Measurements from ENCODE around the gene MYO1C. TPM values are rescaled to one million over a fixed set of nuclear protein-coding genes. Genes with fewer than 3 reads are reported as not detected.
"Not testable (repeated sequence)": the region's sequence is repeated elsewhere in the genome, so short reads cannot be mapped to it uniquely, and the experiment has no call there.

MYO1C gene
- total RNA-seq, 2 donors from 2014 or later: 318 to 378 TPM

- intact Hi-C loops (cut with DNase I, micrococcal nuclease): loop anchor here in 1 of 2 donors (10.0 kb wide), 2 partner anchors 148 to 248 kb away; no protein-coding TSS in a partner anchor
- ATAC-seq: no peak
- DNase-seq: no peak
These were observed 19.9 kb upstream of the MYO1C start for GRCh38 chr17:1512351-1512750.

GRCh38 chr17:1511756-1512321 lies 19.4 kb upstream of the MYO1C start:
- ATAC-seq (peak; percentile 38), DNase-seq (peak; percentile 57 to 74)
- intact Hi-C loops (cut with DNase I, micrococcal nuclease): loop anchor here in 1 of 2 donors (10.0 kb wide), 2 partner anchors 147 to 247 kb away; no protein-coding TSS in a partner anchor

- intact Hi-C loops (cut with DNase I, micrococcal nuclease): loop anchor here in 1 of 2 donors (10.0 kb wide), 2 partner anchors 146 to 246 kb away; no protein-coding TSS in a partner anchor
- DNase-seq (no peak), ATAC-seq (peak; percentile 24)
These were observed 18.8 kb upstream of the MYO1C start for GRCh38 chr17:1511290-1511689.

DNA sequence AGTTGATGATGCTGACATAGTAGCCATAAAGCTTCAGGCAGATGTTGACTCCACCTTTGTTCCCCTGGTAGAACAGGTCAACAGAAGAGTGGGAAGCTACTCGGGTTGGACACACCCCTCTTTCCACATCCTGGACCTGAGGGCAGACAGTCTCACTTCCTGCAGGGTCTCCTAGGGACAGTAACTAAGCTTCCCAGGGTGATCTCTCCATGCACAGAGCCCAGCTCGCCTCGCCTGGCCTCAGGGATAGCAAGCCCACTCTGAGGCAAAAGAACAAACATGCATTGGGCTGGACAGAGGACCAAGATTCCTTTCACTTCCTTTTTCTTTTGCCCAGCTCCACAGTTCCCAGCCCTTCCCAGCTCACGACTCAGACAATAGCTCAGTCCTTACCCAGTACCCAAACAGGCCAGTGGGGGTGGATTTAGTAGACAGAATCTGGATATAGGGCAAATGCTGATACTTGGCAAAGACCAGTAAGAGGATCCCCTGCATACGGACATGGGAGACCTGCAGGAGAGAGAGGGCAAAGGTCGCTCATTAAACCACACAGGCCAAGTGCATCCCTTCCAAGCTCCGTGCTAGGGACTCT lies 16.9 kb upstream of the MYO1C start:
- ATAC-seq: peak; percentile 82
- DNase-seq: peak; percentile 44 to 85
- intact Hi-C loops (cut with DNase I, micrococcal nuclease): no loop called here

DNA sequence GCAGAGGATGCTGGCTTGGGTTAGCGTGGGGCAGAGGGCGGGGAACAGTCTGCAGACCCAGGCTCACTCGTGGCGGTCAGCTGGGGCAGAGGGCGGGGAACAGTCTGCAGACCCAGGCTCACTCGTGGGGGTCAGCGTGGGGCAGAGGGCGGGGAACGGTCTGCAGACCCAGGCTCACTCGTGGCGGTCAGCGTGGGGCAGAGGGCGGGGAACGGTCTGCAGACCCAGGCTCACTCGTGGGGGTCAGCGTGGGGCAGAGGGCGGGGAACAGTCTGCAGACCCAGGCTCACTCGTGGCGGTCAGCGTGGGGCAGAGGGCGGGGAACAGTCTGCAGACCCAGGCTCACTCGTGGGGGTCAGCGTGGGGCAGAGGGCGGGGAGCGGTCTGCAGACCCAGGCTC lies 16.2 kb upstream of the MYO1C start:
- DNase-seq; ATAC-seq; intact Hi-C loops (cut with DNase I, micrococcal nuclease): not testable (repeated sequence)

DNA sequence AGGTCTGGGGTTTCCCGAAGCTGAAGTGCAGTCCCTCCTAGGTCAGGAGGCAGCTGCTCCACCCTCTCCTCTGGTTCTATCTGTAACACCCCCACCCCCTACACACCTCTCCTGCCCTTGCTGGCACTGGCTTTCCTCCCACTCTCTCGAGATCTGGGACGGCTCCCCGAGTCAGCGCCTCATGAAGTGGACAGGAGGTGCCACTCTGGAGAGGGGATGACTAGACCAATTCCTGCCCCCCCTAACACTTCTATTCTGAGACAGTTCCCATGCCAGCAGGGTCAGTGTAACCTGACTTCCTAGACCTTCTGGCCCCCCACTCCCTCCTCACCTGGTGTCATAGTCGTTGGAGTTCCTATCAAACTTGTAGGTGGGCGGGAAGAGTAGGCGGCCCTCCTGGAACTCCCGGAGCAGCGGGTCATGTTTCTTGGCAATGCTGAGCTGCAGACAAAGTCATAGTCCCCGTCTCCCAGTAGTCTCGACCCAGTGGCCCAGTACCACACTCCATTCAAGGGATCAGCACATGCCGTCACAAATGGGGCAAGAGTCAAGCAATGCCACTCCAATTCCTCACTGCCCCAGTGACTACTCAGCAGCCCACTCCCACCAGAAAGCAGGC lies 14.3 kb upstream of the MYO1C start:
- intact Hi-C loops (cut with DNase I, micrococcal nuclease): no loop called here
- no peak for DNase-seq
- ATAC-seq: no peak

GRCh38 chr17:1505586-1505985 lies 13.1 kb upstream of the MYO1C start:
- intact Hi-C loops (cut with DNase I, micrococcal nuclease): no loop called here
- DNase-seq (no peak), ATAC-seq (no peak)

- intact Hi-C loops (cut with DNase I, micrococcal nuclease): no loop called here
- DNase-seq (no peak), ATAC-seq (no peak)
These were observed 12.4 kb upstream of the MYO1C start for GRCh38 chr17:1504866-1505265.

DNA sequence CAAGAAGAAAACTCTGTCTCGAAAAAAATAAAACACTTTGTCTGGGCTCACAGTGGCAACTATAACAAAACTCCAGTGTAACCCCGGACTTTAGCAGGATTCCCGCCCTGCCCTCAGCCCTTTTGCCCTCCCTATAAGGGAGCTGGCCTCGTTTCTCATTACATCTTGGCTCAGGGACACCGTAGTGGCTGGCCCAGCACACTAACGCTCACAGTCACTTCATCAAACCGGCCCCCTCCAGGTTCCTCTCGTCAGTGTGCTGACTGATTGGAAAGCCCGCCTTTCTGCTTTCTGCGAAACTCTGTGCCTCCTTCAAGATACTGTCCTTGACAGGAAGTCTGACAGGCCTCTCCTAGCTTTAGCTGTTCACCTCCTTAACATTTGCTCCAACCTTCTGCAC lies 11.2 kb upstream of the MYO1C start:
- intact Hi-C loops (cut with DNase I, micrococcal nuclease): no loop called here
- DNase-seq (no peak), ATAC-seq (peak; percentile 42)

DNA sequence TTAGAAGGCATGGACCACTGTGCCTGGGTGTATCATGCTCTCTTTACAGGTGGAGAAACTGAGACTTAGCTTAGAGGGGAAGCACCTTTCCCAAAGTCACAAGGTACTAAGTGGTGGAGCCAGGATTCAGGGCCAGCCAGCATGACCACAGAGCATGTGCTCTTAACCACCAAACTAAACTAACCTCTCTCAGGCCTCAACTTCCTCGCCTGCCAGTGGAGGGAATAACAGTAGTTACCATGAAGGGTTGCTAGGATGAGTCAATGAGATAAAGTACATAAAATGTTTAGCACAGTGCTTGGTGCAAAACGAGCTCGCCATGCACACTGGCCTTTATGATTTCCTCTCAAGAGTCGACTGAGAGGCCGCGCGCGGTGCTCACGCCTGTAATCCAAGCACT lies 6.4 kb upstream of the MYO1C start:
- DNase-seq (no peak), ATAC-seq (no peak)
- intact Hi-C loops (cut with DNase I, micrococcal nuclease): no loop called here

GRCh38 chr17:1498233-1498632 lies 5.7 kb upstream of the MYO1C start:
- no peak for ATAC-seq
- intact Hi-C loops (cut with DNase I, micrococcal nuclease): no loop called here

DNA sequence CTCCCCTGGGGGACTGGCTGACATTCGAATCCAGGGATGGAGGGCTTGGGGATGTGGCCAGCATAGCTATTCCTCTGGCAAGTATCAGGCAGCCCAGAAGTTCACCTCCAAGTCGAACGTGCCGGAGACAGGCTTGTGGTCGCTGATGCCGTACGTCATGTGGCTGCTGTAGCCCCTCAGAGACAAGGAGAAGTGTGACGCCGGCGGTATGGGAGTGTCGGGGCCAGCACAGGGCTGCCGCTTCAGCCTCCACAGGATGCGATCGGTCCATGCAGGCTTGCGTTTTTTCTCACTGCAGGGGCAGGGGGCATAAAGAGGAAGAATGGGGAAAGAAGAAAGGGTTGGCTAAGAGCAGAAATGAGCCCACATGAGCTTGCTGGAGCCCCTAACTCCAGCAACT lies 5.3 kb upstream of the MYO1C start:
- ATAC-seq (no peak), DNase-seq (no peak)
- intact Hi-C loops (cut with DNase I, micrococcal nuclease): no loop called here

More at GRCh38 chr17:1498233-1498632, 5.7 kb upstream of the MYO1C start:
- DNase-seq: no peak

DNA sequence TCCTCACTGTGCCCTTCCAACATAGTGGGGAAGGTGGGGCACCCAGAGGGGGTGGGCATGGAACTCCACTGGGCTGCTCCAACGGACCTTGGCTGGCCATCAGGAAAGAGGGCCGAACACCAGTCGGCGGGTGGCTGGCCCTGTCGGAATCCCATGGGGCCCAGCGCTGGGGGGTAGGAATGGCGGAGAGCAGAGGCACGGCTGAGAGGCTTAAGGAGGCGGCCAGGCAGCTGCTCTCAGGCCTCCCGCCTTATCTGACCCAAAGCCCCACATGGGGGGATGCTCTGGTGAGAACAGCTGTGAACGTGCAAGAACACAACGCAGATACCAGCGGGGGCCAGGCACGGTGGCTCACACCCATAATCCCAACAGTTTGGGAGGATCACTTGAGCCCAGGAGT lies 4.4 kb upstream of the MYO1C start:
- no peak for DNase-seq
- intact Hi-C loops (cut with DNase I, micrococcal nuclease): no loop called here
- no peak for ATAC-seq

DNA sequence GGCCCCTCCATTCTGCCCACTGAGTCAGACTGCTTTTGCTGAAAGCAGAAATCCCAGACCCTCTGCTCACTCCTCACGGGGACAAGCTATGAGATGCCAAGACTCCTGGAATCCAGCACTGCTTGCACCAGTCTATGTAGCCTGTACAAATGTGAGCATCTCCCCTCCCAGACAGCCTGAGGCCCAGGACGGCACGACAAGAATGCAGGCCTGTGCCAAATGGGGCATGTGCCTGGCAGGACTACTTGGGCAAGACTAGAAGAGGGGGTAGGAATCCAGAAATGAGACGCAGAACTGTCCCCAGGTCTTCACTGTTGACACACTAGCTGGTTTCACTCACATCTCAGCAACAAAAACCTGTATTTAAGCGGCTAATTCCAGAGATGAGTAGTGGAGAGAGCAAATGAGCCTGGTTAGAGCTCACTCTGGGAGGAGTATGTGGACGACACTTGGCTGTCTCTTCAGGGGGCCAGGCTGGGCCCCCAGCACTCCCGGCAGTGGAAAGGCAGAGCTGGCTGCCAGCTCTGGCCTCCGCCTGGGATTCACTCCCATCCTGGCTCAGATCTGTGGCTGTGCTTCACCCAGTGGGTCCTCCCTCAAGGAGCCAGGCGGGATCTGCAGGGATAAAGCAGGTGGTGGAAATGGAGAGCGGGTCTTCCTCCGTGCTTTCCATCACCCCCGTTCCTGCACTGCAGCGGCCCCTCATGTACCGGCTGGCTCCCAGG lies 2.9 kb upstream of the MYO1C start:
- DNase-seq (no peak), ATAC-seq (no peak)
- intact Hi-C loops (cut with DNase I, micrococcal nuclease): no loop called here

DNA sequence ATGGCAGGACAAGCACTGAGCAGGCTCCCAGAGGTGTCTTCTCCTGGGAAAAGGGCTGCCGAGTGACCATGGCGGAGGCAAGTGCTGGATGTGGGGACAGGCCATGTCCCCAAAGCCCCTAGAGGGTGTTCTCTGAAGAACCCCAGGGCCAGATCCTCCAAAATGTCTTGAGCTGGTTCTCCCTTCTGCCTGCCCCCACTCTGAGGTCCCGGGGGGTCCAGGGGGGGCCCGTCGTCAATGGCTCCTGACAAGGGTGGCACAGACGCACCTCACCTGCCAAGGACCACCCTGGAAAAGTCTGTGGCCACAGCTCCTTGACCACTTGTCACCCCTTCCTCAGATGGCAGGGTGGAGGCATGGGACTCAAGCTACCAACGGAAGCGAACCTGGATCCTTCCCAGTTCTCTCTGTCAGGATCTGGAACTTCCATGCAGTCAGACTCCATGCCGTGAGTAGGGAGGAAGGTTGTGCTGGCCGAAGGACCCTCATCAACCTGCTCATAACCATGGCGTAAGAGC lies 2.3 kb upstream of the MYO1C start:
- ATAC-seq (no peak), DNase-seq (no peak)
- intact Hi-C loops (cut with DNase I, micrococcal nuclease): no loop called here

DNA sequence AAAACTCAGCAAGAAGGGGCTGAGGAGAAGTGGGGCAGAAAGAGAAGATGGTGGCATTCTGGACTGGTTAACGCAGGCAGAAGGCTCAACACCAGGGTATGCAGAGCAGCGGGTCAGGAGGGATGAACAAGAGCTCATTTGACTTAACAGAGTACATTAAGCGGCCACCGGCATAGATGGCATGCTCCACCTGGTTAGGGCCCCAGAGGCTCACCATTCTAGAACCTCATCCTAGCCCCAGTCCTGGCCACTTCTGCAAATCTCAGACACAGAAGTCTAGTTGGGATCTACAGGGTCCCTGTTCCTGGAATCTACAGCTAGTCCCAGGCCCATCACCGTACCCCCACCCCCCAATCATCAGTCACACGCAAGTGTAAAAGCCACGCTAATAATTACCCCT lies 1.7 kb upstream of the MYO1C start:
- DNase-seq: no peak
- no peak for ATAC-seq
- intact Hi-C loops (cut with DNase I, micrococcal nuclease): no loop called here

- DNase-seq (peak; percentile 68 to 80), ATAC-seq (peak; percentile 62)
- intact Hi-C loops (cut with DNase I, micrococcal nuclease): no loop called here
These were observed 950 bp upstream of the MYO1C start for GRCh38 chr17:1493291-1493980.

DNA sequence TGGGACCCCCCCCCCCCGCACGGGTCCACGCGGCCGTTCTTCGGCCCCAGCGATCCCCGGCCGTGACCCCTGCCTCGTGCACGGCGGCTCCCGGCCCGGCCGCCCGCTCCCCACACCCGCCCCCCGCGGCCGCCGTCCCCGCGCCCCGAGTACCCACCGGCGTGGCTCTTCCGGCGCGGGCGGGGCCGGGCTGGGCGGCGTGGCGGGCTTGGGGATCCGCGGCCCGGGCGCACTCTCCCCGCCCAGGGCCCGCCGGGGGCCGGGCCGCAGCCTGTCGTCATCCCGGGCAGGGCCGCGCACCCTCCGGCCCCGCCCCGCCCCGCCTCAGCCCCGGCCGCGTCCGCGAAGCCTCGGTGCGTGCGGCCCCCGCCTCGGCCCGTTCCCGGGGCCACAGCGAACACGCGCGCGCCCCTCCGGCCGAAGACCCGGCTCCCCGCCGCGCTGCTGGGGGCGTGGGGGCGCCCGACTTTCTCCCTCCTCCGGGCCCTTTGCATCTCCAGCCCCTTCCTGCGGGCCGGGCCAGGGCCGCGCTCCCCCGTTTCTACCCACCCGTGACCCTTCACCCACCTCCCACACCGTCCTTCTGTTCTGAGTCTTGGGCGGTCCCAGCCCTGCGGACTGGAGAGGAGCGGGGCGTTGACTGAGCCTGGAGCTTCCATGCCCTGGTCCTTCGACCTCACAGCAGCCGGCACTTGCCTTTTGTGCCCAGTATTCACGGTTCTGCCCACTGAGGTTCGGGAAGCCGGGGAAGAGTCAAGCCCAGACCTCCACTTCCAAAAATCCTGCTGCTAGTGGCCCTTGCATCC lies 840 bp downstream of the MYO1C start:
- intact Hi-C loops (cut with DNase I, micrococcal nuclease): no loop called here
- DNase-seq (peak in 1 of 2 donors; percentile 81), ATAC-seq (peak; percentile 46)
